ENCODE measurements around the gene PDZRN3. TPM values are rescaled to one million over a fixed set of nuclear protein-coding genes. Genes with fewer than 3 reads are reported as not detected.

PDZRN3 gene
- total RNA-seq, 1 experiment from 2014 or later: not detected

GRCh38 chr3:73655197-73655596, 30.5 kb upstream of the PDZRN3 start:
- no TSS peak for BruUV-seq (replicated peaks)
- DNase-seq (ENCODE audit: low read depth, low spot score) (no peak), ATAC-seq (no peak)
- Histone ChIP-seq H3K36me3 (ENCODE audit: control insufficient read depth, insufficient read depth, low read length) (no peaks in the 10 kb centered on the region), H3K4me1 (ENCODE audit: control insufficient read depth, insufficient read depth, low read length) (no peaks in the 10 kb centered on the region), H3K27me3 (ENCODE audit: control insufficient read depth, insufficient read depth, low read length) (no peaks in the 10 kb centered on the region), H3K4me3 (ENCODE audit: low read depth in 2 of 2, low read length in 2 of 2) (no peak overlapping the region), H3K27ac (ENCODE audit: low read length) (no peak overlapping the region), H3K9me3 (ENCODE audit: control insufficient read depth, insufficient read depth, low read depth, low read length) (no peaks in the 10 kb centered on the region)
- CTCF ChIA-PET: no interaction called here
- TF ChIP-seq, protein P1, sequence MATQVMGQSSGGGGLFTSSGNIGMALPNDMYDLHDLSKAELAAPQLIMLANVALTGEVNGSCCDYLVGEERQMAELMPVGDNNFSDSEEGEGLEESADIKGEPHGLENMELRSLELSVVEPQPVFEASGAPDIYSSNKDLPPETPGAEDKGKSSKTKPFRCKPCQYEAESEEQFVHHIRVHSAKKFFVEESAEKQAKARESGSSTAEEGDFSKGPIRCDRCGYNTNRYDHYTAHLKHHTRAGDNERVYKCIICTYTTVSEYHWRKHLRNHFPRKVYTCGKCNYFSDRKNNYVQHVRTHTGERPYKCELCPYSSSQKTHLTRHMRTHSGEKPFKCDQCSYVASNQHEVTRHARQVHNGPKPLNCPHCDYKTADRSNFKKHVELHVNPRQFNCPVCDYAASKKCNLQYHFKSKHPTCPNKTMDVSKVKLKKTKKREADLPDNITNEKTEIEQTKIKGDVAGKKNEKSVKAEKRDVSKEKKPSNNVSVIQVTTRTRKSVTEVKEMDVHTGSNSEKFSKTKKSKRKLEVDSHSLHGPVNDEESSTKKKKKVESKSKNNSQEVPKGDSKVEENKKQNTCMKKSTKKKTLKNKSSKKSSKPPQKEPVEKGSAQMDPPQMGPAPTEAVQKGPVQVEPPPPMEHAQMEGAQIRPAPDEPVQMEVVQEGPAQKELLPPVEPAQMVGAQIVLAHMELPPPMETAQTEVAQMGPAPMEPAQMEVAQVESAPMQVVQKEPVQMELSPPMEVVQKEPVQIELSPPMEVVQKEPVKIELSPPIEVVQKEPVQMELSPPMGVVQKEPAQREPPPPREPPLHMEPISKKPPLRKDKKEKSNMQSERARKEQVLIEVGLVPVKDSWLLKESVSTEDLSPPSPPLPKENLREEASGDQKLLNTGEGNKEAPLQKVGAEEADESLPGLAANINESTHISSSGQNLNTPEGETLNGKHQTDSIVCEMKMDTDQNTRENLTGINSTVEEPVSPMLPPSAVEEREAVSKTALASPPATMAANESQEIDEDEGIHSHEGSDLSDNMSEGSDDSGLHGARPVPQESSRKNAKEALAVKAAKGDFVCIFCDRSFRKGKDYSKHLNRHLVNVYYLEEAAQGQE (IDR thresholded peaks at IDR 0.05; ENCODE audit: insufficient read depth in 1 of 2, low read depth in 2 of 2, low read length in 1 of 2): no peak
- TF ChIP-seq TCF7L2 (IDR thresholded peaks at IDR 0.05; ENCODE audit: low read depth, low read length): no peak
- no peak for TF ChIP-seq SIN3A (IDR thresholded peaks at IDR 0.05; ENCODE audit: borderline replicate concordance, insufficient read depth, low read depth, low read length)
- TF ChIP-seq POLR2AphosphoS5 (IDR thresholded peaks at IDR 0.05; ENCODE audit: low read depth, low read length): no peak
- TF ChIP-seq, protein P2, sequence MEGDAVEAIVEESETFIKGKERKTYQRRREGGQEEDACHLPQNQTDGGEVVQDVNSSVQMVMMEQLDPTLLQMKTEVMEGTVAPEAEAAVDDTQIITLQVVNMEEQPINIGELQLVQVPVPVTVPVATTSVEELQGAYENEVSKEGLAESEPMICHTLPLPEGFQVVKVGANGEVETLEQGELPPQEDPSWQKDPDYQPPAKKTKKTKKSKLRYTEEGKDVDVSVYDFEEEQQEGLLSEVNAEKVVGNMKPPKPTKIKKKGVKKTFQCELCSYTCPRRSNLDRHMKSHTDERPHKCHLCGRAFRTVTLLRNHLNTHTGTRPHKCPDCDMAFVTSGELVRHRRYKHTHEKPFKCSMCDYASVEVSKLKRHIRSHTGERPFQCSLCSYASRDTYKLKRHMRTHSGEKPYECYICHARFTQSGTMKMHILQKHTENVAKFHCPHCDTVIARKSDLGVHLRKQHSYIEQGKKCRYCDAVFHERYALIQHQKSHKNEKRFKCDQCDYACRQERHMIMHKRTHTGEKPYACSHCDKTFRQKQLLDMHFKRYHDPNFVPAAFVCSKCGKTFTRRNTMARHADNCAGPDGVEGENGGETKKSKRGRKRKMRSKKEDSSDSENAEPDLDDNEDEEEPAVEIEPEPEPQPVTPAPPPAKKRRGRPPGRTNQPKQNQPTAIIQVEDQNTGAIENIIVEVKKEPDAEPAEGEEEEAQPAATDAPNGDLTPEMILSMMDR (IDR thresholded peaks at IDR 0.05): no peak
- in situ Hi-C loops (cut with HindIII; ENCODE audit: low pct_unique_long_range_greater_than_20kb, low sequenced_read_pairs): no loop called here
- POLR2A ChIA-PET: no interaction called here
- intact Hi-C loops (cut with micrococcal nuclease; ENCODE audit: unreplicated experiment): no loop called here

DNA sequence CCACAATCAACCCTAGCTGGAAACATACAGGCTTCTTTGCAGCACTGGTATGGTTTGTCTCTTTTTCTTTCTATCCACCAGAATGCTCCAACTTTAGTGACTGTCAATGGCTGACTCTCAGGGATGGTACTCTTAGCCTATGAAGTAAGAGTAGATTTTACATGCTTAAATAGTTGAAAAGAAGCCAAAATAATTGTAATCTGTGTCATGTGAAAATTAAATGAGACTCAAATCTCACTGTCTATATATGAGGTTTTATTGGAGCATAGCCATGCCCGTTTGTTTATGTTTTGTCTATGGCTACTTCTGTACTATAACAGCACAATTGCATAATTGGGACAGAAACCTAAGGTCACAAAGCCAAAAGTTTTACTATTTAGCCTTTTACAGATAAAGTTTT, 29.1 kb upstream of the PDZRN3 start:
- no peak for ATAC-seq
- ChIA-PET CTCF (no interaction called here), POLR2A (no interaction called here)
- Histone ChIP-seq H3K4me1 (ENCODE audit: control insufficient read depth, insufficient read depth, low read length) (no peaks in the 10 kb centered on the region), H3K27ac (ENCODE audit: low read length) (no peak overlapping the region), H3K36me3 (ENCODE audit: control insufficient read depth, insufficient read depth, low read length) (no peaks in the 10 kb centered on the region), H3K4me3 (ENCODE audit: low read depth in 2 of 2, low read length in 2 of 2) (no peak overlapping the region), H3K9me3 (ENCODE audit: control insufficient read depth, insufficient read depth, low read depth, low read length) (no peaks in the 10 kb centered on the region), H3K27me3 (ENCODE audit: control insufficient read depth, insufficient read depth, low read length) (no peaks in the 10 kb centered on the region)
- in situ Hi-C loops (cut with HindIII; ENCODE audit: low pct_unique_long_range_greater_than_20kb, low sequenced_read_pairs): no loop called here
- intact Hi-C loops (cut with micrococcal nuclease; ENCODE audit: unreplicated experiment): no loop called here
- no TSS peak for BruUV-seq (replicated peaks)
- DNase-seq (ENCODE audit: low read depth, low spot score): no peak
- TF ChIP-seq, protein P2 (IDR thresholded peaks at IDR 0.05): no peak
- TF ChIP-seq POLR2AphosphoS5 (IDR thresholded peaks at IDR 0.05; ENCODE audit: low read depth, low read length) (no peak), SIN3A (IDR thresholded peaks at IDR 0.05; ENCODE audit: borderline replicate concordance, insufficient read depth, low read depth, low read length) (no peak), TCF7L2 (IDR thresholded peaks at IDR 0.05; ENCODE audit: low read depth, low read length) (no peak)
- TF ChIP-seq, protein P1 (IDR thresholded peaks at IDR 0.05; ENCODE audit: insufficient read depth in 1 of 2, low read depth in 2 of 2, low read length in 1 of 2): no peak
